ENCODE measurements around the gene AP3S1. TPM values are rescaled to one million over a fixed set of nuclear protein-coding genes. Genes with fewer than 3 reads are reported as not detected.

Gene AP3S1
- total RNA-seq, 2 donors from 2014 or later = 54.7 to 83.7 TPM

DNA sequence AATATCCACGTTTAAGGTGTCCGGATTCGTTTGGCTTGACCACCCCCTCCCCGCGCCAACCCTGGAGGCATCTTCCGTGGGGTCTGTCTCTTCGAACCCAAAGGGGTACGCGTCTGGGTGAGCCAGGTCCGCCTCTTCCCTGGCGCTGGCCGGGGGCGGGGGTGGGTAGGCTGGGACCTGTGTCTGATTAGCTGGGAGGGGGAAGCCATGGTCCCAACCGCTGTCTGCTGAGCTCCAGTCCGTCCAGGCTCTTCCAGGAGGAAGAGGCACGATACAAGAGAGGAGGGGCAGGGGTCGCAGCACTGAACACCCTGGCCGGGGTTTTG lies 120.5 kb downstream of the AP3S1 start, which contains the start of gene LVRN:
TSS of gene LVRN (plus strand) at position 237 of the 326 bp plus-strand sequence. CDS start 143 bp downstream, outside the sequence.
- no peak for TF ChIP-seq CTCF (IDR thresholded peaks at IDR 0.05)
- DNase-seq (ENCODE audit: low spot score) (no peak), ATAC-seq (ENCODE audit: insufficient number of reproducible peaks, low FRiP score, low read depth) (no peak)
- Histone ChIP-seq H3K4me3 (peak within 1 kb of the TSS; percentile 76), H3K9me3 (no peaks in the 10 kb centered on the region), H3K27me3 (replicated peaks; ENCODE audit: insufficient read depth) (no peaks in the 10 kb centered on the region), H3K36me3 (no peaks in the 10 kb centered on the region), H3K4me1 (ENCODE audit: control insufficient read depth in 1 of 2, low read depth in 2 of 2) (peaks cover 0 to 19% of the 10 kb centered on the region in 2 donors), H3K27ac (peak within 1 kb of the TSS in 1 of 2 donors; percentile 45)

DNA sequence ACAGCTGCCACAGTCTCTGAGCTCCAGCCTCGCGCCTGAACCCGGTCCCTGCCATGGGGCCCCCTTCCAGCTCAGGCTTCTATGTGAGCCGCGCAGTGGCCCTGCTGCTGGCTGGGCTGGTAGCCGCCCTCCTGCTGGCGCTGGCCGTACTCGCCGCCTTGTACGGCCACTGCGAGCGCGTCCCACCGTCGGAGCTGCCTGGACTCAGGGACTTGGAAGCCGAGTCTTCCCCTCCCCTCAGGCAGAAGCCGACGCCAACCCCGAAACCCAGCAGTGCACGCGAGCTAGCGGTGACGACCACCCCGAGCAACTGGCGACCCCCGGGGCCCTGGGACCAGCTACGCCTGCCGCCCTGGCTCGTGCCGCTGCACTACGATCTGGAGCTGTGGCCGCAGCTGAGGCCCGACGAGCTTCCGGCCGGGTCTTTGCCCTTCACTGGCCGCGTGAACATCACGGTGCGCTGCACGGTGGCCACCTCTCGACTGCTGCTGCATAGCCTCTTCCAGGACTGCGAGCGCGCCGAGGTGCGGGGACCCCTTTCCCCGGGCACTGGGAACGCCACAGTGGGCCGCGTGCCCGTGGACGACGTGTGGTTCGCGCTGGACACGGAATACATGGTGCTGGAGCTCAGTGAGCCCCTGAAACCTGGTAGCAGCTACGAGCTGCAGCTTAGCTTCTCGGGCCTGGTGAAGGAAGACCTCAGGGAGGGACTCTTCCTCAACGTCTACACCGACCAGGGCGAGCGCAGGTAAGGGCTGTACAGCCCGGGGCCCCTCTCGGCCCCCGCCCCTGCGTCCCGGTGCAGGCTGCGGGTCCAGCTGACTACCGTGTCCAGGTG lies 121.0 kb downstream of the AP3S1 start:
- H3K4me3 ChIP-seq = peak overlapping the region; percentile 76
- no peaks in the 10 kb centered on the region for H3K36me3 ChIP-seq
- DNase-seq (ENCODE audit: low spot score) = no peak
- no peaks in the 10 kb centered on the region for H3K27me3 ChIP-seq (replicated peaks; ENCODE audit: insufficient read depth)
- H3K9me3 ChIP-seq = no peaks in the 10 kb centered on the region
- TF ChIP-seq CTCF (IDR thresholded peaks at IDR 0.05) = peak; percentile 32
- ATAC-seq (ENCODE audit: insufficient number of reproducible peaks, low FRiP score, low read depth) = no peak
- peak overlapping the region in 1 of 2 donors; percentile 45 for H3K27ac ChIP-seq
- peaks cover 0 to 19% of the 10 kb centered on the region in 2 donors for H3K4me1 ChIP-seq (ENCODE audit: control insufficient read depth in 1 of 2, low read depth in 2 of 2)

GRCh38 chr5:115963566-115963965 lies 121.8 kb downstream of the AP3S1 start:
- no peak overlapping the region for H3K4me3 ChIP-seq

More at GRCh38 chr5:115963566-115963965, 121.8 kb downstream of the AP3S1 start:
- no peak for TF ChIP-seq CTCF (IDR thresholded peaks at IDR 0.05)
- ATAC-seq (ENCODE audit: insufficient number of reproducible peaks, low FRiP score, low read depth) (no peak), DNase-seq (ENCODE audit: low spot score) (no peak)
- Histone ChIP-seq H3K36me3 (no peaks in the 10 kb centered on the region), H3K27ac (no peak overlapping the region), H3K4me1 (ENCODE audit: control insufficient read depth in 1 of 2, low read depth in 2 of 2) (peaks cover 0 to 19% of the 10 kb centered on the region in 2 donors), H3K27me3 (replicated peaks; ENCODE audit: insufficient read depth) (no peaks in the 10 kb centered on the region), H3K9me3 (no peaks in the 10 kb centered on the region)

Other genes starting within 250 kb of the AP3S1 start
- 1 to 10 TPM; 1.6 to 5.7 TPM for gene TICAM2, start 239.5 kb upstream of the AP3S1 start, total RNA-seq
- 100 to 1,000 TPM; 131 to 132 TPM for gene TMED7, start 215.9 kb upstream of the AP3S1 start, total RNA-seq
- 100 to 1,000 TPM in 1 of 2 donors, 10 to 100 TPM in 1; 70.7 to 132 TPM for gene CDO1, start 25.3 kb upstream of the AP3S1 start, total RNA-seq
- gene ATG12, start 370 bp upstream of the AP3S1 start, total RNA-seq = 10 to 100 TPM; 32.6 to 89.8 TPM
- 1 to 10 TPM in 1 of 2 donors, under 1 TPM in 1; 0.92 to 2.3 TPM for gene LVRN, start 120.5 kb downstream of the AP3S1 start, total RNA-seq
- gene ARL14EPL, start 190.5 kb downstream of the AP3S1 start, total RNA-seq = 1 to 10 TPM in 1 of 2 donors, not detected in 1; 1.7 TPM
- 10 to 100 TPM; 12.6 to 21.6 TPM for gene COMMD10, start 243.1 kb downstream of the AP3S1 start, total RNA-seq

Measured in thoracic aorta (tissue), 2 donors.